T-helper 9 cell (primary cell): ENCODE data around the gene CCDC57.
"Not testable (repeated sequence)": the region's sequence is repeated elsewhere in the genome, so short reads cannot be mapped to it uniquely, and the experiment has no call there.

Source experiments
- DNase-seq: peaks from one replicate; pipeline ENCODE4 v3.0.0-alpha.2; 2020

Gene CCDC57

GRCh38 chr17:82199496-82199895, 13.1 kb downstream of the CCDC57 start:
- no peak for DNase-seq

DNA sequence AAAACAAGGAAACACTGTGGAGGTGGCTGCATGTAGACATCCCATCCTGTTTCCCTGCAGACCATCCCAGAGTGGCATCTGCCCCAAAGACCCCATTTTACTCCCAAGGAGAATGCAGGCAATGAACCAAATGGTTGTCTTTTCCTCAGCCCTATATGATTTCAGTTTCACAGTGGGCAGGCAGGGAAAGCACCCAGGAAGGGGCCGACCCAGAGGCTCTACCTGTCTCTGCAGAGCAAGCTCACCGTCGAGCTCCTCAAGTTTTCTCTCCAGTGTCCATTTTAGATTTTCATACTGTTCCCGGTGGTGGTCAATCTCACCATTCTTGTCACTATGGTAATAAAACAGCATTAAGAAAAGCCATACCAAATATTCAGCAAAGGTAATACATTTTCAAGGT, 14.6 kb downstream of the CCDC57 start:
- no peak for DNase-seq

GRCh38 chr17:82195675-82196672, 16.7 kb downstream of the CCDC57 start:
- DNase-seq, result no peak

DNA sequence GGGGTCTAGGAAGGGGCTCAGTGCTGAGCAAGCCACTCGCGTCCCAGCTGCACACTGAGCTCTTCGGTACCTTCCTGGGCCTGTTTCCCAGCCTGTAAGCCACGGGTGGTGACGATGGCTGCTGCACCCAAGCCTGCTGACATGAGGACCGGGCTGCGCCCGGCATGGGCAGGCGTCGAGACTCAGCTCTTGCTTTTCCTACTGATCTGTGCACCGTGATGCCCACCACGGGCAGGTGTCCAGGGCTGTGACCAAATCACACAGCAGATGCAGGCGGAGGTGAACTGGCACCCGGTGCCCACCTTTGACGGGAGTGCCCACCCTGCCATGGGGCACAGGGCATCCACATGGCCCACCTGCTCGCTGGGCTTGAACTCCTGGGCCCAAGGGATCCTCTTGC, 17.9 kb downstream of the CCDC57 start:
- DNase-seq, result no peak

- no peak for DNase-seq
Measured at GRCh38 chr17:82193520-82194220, 19.0 kb downstream of the CCDC57 start.

GRCh38 chr17:82193050-82193449, 19.6 kb downstream of the CCDC57 start:
- DNase-seq, result not testable (repeated sequence)

- no peak for DNase-seq
Measured at GRCh38 chr17:82188001-82188961, 24.4 kb downstream of the CCDC57 start.

GRCh38 chr17:82187500-82187899, 25.1 kb downstream of the CCDC57 start:
- DNase-seq, result no peak

GRCh38 chr17:82186221-82186620, 26.4 kb downstream of the CCDC57 start:
- no peak for DNase-seq

DNA sequence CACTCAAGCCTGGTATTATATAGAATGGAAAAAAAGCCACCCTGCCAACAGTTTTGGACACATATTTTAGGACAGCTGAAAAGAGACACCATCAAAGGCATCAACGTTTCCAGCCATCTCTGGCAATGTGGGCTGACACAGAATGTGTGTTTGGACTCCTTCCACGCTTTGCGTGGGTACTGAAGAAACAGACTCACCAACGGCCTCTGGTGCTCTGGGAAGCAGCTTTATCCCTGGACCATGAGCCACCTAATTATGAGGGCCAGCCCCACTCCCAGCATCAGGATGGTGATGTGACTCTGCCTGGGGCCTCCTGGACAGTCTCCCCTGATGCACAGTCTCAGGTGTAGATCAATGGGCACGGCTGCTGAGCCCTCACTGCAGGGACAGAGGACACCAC, 27.9 kb downstream of the CCDC57 start:
- no peak for DNase-seq

DNA sequence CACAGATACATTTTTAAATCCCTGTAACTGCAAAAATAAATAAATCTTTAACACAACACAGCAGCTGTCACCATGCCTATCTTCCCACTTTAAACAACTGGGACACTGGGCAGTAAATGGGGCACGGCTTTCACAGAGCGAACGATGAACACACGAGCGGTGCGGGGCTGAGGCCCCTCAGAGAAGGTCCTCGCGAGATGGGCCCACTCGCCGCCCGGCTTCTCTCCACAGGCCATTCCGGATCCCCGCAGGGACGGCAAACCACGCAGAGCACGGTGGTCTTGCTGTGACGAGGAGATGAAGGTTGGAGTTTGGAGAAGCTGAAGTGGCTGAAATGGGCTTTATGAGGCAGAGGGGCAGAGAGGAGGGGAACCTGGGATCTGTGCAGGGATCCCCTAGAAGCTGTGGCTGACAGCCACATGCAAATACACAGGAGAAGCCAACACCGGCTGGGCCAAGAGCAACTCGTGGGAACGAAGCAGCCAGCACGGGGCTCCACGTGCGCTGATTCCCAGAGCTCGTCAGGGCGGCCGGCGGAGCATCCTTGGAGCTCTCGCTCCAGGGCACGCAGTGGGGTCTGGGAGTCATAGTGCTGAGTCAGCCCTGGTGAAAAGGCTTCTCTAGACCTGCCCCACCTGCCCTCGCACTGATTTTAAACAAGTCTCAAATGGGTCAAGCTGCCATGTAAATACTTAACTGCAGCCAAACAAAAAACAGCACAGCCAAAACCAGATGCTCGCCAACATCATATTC, 31.7 kb downstream of the CCDC57 start:
- no peak for DNase-seq

GRCh38 chr17:82179946-82180475, 32.6 kb downstream of the CCDC57 start:
- DNase-seq, result no peak

DNA sequence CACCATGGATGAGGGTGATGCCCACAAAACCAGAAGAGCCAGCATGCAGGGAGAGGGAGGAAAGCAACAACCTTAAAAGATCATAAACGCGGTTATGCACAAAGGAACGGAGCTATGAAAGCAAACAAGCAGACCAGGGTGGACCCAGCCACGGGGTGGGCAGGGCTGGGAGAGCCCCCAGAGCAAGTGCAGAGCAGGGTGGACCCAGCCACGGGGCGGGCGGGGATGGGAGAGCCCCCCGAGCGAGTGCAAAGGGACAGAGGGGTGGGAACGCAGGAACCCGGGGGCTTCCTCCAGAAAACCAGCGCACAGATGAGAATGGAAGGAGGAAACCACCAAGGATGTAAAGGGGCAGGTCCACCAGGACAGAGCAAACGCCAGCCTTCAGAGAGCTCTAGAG, 33.2 kb downstream of the CCDC57 start:
- no peak for DNase-seq

DNA sequence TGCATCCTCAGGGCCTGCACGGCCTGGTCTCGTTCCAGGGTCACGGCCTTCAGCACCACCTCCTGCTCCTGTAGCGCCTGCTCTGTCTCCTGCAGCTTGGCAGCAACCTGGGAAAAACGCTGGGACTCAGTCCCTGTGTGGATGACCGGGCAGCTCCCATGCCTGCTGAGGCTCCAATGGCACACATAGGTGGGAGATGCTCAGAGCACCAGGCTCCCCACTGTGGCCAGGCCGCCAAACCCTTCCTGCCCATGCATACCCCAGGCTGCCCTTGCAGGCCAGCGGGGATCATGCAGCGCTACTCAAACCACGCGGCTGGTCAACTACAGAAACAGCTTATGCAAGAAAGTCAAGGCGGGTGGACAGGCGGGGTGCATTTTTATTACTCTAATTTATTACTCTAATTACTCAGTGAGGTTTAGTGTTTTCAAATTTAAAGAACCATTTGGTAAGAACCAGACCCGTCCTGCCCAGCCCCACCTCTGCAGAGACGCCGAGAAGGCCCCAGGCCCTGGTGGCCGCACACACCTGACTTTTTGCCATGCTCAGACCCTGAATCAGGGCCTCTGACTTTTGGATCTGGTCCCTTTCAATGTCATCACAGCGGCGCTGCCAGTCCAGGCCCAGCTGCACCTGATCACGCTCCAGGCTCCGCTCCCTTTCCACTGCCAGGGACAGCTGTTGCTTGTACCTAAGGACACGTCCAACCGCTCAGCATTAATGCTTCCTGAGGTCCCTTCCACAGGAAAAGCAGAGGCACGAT, 34.0 kb downstream of the CCDC57 start:
- DNase-seq, result no peak

- no peak for DNase-seq
Measured at GRCh38 chr17:82177761-82178498, 34.7 kb downstream of the CCDC57 start.

DNA sequence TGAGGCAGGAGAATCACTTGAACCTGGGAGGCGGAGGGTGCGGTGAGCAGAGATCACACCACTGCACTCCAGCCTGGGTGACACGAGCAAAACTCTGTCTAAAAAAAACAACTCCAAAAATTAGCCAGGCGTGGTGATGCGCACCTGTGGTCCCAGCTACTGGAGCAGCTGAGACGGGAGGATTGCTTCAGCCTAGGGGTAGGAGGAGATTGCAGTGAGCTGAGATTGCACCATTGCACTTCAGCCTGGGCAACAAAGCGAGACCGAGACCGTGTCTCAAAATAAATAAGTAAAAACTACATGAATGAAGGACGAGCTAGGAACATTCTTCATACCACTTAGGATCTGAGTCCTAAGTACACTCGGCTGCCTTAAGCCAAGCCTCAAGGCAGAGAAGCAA, 35.4 kb downstream of the CCDC57 start:
- no peak for DNase-seq

DNA sequence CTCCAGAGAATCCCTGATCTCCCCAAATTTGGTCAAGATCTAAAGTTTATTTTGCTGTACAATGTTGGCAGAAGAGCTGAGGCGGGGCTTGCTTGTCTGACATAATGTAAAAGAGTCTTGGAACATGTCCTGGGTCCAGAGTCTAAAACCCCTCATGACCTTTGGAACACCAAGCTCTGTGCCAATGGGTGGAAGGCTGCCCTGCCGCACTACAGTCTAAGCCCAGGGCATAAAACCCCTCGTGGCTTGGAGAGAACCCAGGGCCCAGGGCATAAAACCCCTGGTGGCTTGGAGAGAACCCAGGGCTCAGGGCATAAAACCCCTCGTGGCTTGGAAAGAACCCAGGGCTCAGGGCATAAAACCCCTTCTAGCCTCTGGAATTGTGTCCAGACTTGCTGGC, 36.7 kb downstream of the CCDC57 start:
- DNase-seq, result no peak

DNA sequence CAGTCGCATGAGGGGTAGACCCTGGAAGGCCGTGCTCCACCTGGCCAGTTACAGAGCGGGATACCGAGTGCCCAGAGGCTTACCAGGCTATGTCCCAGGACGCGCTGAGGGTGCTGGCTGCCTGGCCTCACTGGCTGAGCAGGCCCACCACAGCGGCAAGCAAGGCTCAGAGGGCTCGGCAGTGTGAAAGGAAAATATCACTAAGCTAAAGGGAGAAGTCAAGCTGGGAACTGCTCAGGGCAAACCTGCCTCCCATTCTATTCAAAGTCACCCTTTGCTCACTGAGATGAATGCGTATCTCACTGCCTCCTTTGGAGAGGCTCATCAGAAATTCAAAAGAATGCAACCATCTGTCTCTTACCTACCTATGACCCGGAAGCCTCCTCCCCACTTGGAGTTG, 37.4 kb downstream of the CCDC57 start:
- DNase-seq, result no peak

- not testable (repeated sequence) for DNase-seq
Measured at GRCh38 chr17:82174042-82174857, 38.4 kb downstream of the CCDC57 start.
